HepG2 (cell line): ENCODE measurements around the gene STAT1. TPM values are rescaled to one million over a fixed set of nuclear protein-coding genes. Genes with fewer than 3 reads are reported as not detected.

Source experiments
- ATF7-NPFF ChIP-seq: sonication (generic); formaldehyde crosslinking; IDR thresholded peaks from 2 replicates; pipeline ENCODE4 v1.8.1; 2023; ENCODE audit warnings: mild to moderate bottlenecking, low read depth, missing genetic modification reagents, moderate library complexity
- E2F5 ChIP-seq: sonication (generic); formaldehyde crosslinking; conservative IDR thresholded peaks from 2 replicates; pipeline ENCODE4 v1.4.0; 2020; ENCODE audit warnings: missing genetic modification reagents
- ELF4 ChIP-seq: sonication (generic); formaldehyde crosslinking; IDR thresholded peaks from 2 replicates; pipeline ENCODE4 v1.5.0; 2020; ENCODE audit warnings: missing genetic modification reagents, mild to moderate bottlenecking, moderate library complexity, borderline replicate concordance
- KDM1A ChIP-seq: IDR thresholded peaks from 2 replicates; pipeline ENCODE4 v1.6.1; 2016; ENCODE audit warnings: missing compliant biosample characterization
- NCOA2 ChIP-seq: sonication (generic); formaldehyde crosslinking; IDR thresholded peaks from 2 replicates; pipeline ENCODE4 v1.8.0; 2022; ENCODE audit warnings: inconsistent platforms
- RFX5 ChIP-seq: IDR thresholded peaks from 2 replicates; pipeline ENCODE4 v1.6.1; 2011; ENCODE audit warnings: low read depth, low read length, improper control_type of control experiment
- TBX2 ChIP-seq: sonication (generic); formaldehyde crosslinking; IDR thresholded peaks from 2 replicates; pipeline ENCODE4 v1.5.0; 2020; ENCODE audit warnings: missing genetic modification reagents, mild to moderate bottlenecking, borderline replicate concordance
- TEAD2 ChIP-seq: sonication (generic); formaldehyde crosslinking; IDR thresholded peaks from 2 replicates; pipeline ENCODE4 v1.9.0; 2021; ENCODE audit warnings: missing genetic modification reagents
- ZBTB8A ChIP-seq: sonication (generic); formaldehyde crosslinking; IDR thresholded peaks from 2 replicates; pipeline ENCODE4 v1.4.0; 2020; ENCODE audit warnings: mild to moderate bottlenecking, low read depth, missing genetic modification reagents, borderline replicate concordance
- ZKSCAN8 ChIP-seq: IDR thresholded peaks from 2 replicates; pipeline ENCODE4 v1.6.1; 2016; ENCODE audit warnings: borderline replicate concordance, missing genetic modification reagents, missing compliant biosample characterization
- ZNF407 ChIP-seq: sonication (generic); formaldehyde crosslinking; IDR thresholded peaks from one replicate; pipeline ENCODE4 v1.5.1; 2020; ENCODE audit warnings: mild to moderate bottlenecking, missing genetic modification reagents; ENCODE audit errors: not compliant biosample characterization
- ZNF451 ChIP-seq: sonication (generic); formaldehyde crosslinking; IDR thresholded peaks from 2 replicates; pipeline ENCODE4 v1.5.0; 2020; ENCODE audit warnings: mild to moderate bottlenecking, missing genetic modification reagents
- ZNF615 ChIP-seq: sonication (generic); formaldehyde crosslinking; IDR thresholded peaks from 2 replicates; pipeline ENCODE4 v1.5.0; 2020; ENCODE audit warnings: mild to moderate bottlenecking, missing genetic modification reagents, borderline replicate concordance
- ZNF749 ChIP-seq: sonication (generic); formaldehyde crosslinking; IDR thresholded peaks from 2 replicates; pipeline ENCODE4 v1.8.0; 2022; ENCODE audit warnings: mild to moderate bottlenecking, missing genetic modification reagents, moderate library complexity, borderline replicate concordance
- polyA plus RNA-seq, 8 experiments: library from polyadenylated mRNA; depleted of rRNA in 3 of 8; stranded (reverse) in 7 of 8; unstranded in 1 of 8; fragments of >200 nt; fragmentation: Illumina TruSeq in 4 of 8; extraction: Trizol in 4 of 8; gene quantifications; 2 replicates each; pipeline versions ENCODE4 v1.2.1 to v1.2.3, GENCODE V29; 2011 to 2016; ENCODE audit warnings: low read depth in 4 of 8, missing spikeins in 1 of 8, mixed read lengths in 1 of 8; ENCODE audit not compliant: insufficient read depth in 1 of 8
- total RNA-seq, 5 experiments: library from RNA; depleted of rRNA; stranded (reverse); fragments of >200 nt; fragmentation: Illumina TruSeq; extraction: Trizol; gene quantifications; 2 replicates each; pipeline ENCODE4 v1.2.3, GENCODE V29; 2016; ENCODE audit warnings: low read depth in 1 of 5
- TF ChIP-seq, protein P1 (sequence below): sonication (generic); formaldehyde crosslinking; IDR thresholded peaks from 2 replicates; pipeline ENCODE4 v1.8.1; 2023; ENCODE audit warnings: mild to moderate bottlenecking, inconsistent platforms, moderate library complexity, missing genetic modification reagents, borderline replicate concordance
- TF ChIP-seq, protein P2 (sequence below): sonication (generic); formaldehyde crosslinking; IDR thresholded peaks from 2 replicates; pipeline ENCODE4 v1.4.0; 2020; ENCODE audit warnings: missing genetic modification reagents, low read depth, mild to moderate bottlenecking, borderline replicate concordance

The STAT1 gene
- total and polyA plus RNA-seq, 2 of the 13 experiments (the other 11 are each of a cell fraction or from before 2014, with no cell fraction given) = 21.8 to 59.6 TPM

DNA sequence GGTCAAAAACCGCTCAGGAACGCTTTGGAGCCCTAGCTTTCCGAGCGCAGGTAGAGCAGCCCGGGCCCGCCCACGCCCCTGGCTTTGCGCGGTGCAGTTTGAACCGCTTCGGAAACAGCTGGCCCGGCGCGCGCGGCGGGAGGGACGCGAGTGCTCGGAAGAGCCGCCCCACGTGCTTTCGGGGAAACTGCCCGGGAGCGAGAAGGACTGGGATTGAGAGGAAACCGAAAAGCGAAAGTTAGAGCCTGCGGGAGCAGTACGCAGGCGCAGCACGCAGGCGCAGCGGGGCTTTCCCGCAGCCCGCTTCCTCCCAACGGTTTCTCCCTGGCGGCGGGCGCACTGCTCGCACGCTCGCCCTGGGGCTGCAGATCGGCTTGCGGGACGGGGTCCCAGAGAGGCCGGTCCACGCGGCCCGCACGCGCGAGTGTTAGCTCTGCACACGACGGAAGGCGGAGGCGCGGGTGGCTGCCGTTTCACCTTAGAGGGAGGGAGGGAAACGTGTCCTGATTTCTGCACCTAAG is 6.3 kb upstream of the STAT1 start (continued):
- TF ChIP-seq ZBTB8A (CRISPR knock-in tag) (peak; percentile 37; the same call in 1 of the 2 replicates), ZNF407 (peak; percentile 92), KDM1A (CRISPR knock-in tag) (peak; percentile 82; the same call in 1 of the 2 replicates), ZNF615 (CRISPR knock-in tag) (peak; percentile 96), ZKSCAN8 (CRISPR knock-in tag) (peak; percentile 99), TBX2 (CRISPR knock-in tag) (peak; percentile 99), RFX5 (peak; percentile 58; the same call in 1 of the 2 replicates), ZNF451 (CRISPR knock-in tag) (peak; percentile 95), ATF7-NPFF (CRISPR knock-in tag) (peak; percentile 100), ZNF749 (CRISPR knock-in tag) (peak; percentile 99), NCOA2 (CRISPR knock-in tag) (peak; percentile 98), TEAD2 (CRISPR knock-in tag) (peak; percentile 25; the same call in 1 of the 2 replicates), E2F5 (CRISPR knock-in tag) (peak; percentile 100), ELF4 (CRISPR knock-in tag) (peak; percentile 99)
- TF ChIP-seq, protein P1, sequence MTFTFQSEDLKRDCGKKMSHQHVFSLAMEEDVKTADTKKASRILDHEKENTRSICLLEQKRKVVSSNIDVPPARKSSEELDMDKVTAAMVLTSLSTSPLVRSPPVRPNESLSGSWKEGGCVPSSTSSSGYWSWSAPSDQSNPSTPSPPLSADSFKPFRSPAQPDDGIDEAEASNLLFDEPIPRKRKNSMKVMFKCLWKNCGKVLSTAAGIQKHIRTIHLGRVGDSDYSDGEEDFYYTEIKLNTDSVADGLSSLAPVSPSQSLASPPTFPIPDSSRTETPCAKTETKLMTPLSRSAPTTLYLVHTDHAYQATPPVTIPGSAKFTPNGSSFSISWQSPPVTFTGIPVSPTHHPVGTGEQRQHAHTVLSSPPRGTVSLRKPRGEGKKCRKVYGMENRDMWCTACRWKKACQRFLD = peak; percentile 93; the same call in 1 of the 2 replicates
- TF ChIP-seq, protein P2, sequence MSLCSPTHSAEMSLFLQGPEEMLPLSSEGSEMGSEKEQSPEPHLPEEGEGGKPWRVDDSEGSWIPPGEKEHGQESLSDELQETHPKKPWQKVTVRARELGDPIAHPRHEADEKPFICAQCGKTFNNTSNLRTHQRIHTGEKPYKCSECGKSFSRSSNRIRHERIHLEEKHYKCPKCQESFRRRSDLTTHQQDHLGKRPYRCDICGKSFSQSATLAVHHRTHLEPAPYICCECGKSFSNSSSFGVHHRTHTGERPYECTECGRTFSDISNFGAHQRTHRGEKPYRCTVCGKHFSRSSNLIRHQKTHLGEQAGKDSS = peak; percentile 90; the same call in 1 of the 2 replicates
